IPS-20b (cell line): ENCODE results near the gene IFNA13.
"Not testable (repeated sequence)": the region's sequence is repeated elsewhere in the genome, so short reads cannot be mapped to it uniquely, and the experiment has no call there.

Experiments used
- H3K27ac ChIP-seq: one replicate; pipeline ENCODE4 v1.5.1; 2013; ENCODE audit warnings: low read length
- H3K27me3 ChIP-seq: 2 replicates; pipeline ENCODE4 v1.6.1; 2013; ENCODE audit warnings: mild to moderate bottlenecking, low read length, inconsistent platforms; ENCODE audit not compliant: insufficient read depth
- H3K36me3 ChIP-seq: 2 replicates; pipeline ENCODE4 v1.6.1; 2013; ENCODE audit warnings: low read depth, mild to moderate bottlenecking, inconsistent platforms, low read length, moderate library complexity; ENCODE audit not compliant: insufficient read depth
- H3K4me1 ChIP-seq: 2 replicates; pipeline ENCODE4 v1.6.1; 2013; ENCODE audit warnings: mild to moderate bottlenecking, control low read depth, inconsistent platforms, low read length, moderate library complexity; ENCODE audit not compliant: insufficient read depth
- H3K4me3 ChIP-seq: 2 replicates; pipeline ENCODE4 v1.5.1; 2013; ENCODE audit warnings: mild to moderate bottlenecking, low read length, inconsistent platforms
- H3K9ac ChIP-seq: 2 replicates; pipeline ENCODE4 v1.6.1; 2013; ENCODE audit warnings: low read depth, mild to moderate bottlenecking, inconsistent platforms, low read length, moderate library complexity
- H3K9me3 ChIP-seq: 2 replicates; pipeline ENCODE4 v1.6.1; 2013; ENCODE audit warnings: mild to moderate bottlenecking, low read depth, low read length, inconsistent platforms; ENCODE audit not compliant: insufficient read depth

Gene IFNA13

DNA sequence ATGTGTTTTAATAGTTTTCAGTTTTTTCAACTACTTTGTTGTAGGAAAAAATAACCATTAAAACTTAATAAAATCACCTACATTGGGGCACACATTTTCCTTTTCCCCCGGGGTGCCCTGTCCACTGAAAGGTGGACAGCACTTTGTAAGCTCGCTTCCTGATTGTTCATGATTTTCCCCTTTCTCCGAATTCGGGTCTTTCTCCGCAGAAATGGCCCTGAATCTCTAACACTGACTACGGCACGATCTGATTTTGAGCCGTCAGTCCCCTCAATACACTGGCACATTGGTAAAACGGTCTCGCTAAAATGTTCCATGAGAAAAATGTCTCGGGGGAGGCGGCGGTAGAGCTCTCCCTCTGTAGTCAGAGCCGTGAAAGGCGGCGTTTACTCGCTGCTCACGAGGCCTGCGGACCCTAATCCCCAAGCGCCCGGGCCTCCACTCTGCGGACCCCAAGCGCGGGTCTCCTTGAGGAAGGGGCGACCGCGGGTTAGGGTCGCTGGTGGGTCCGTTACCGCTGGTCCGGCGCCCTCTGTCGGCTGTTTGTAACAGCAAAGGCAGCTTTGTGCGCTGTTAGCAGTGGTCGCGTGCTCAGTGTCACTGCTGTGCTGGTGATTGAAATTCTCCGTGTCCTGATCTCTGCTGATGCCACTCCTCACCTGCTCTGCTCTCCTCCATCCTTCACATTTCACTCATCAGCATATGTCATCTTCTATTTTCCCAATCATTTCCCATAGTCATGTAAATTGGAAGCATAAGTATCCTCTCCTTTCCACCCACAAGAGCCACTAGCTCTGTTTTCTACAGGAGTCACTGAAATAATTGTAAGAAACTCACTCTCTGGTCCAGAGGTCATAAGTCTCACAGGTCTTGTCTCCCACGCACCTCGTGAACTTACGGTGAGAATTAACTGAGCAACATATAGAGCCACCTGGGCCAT is 28.2 kb upstream of the IFNA13 start:
- Histone ChIP-seq H3K9me3 (no peaks in the 10 kb centered on the region), H3K9ac (peak overlapping the region; percentile 34; the same call in 1 of the 2 replicates), H3K4me3 (peak overlapping the region; percentile 63; the same call in 1 of the 2 replicates), H3K36me3 (no peaks in the 10 kb centered on the region), H3K27me3 (peaks cover 40% of the 10 kb centered on the region), H3K4me1 (no peaks in the 10 kb centered on the region), H3K27ac (no peak overlapping the region)

DNA sequence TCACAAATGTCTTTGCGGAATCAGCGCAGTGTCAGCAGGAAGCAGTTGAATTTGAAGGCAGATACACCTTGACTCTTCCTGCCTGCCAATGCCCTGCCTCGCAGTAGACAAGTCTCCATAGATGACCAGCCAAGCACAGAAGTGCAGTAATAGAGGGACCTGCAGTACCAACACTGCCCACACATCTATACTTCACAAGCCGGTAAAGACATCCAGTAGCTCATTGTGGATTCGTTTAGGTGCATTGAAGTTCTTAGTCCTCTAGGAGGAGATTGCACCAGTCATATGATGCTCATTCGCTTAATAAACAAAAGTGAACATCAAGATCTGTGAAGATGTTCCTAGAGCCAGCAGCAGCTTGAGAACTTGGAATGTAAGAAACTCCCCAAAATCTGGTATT is 24.4 kb upstream of the IFNA13 start:
- Histone ChIP-seq H3K27me3 (peaks cover 33% of the 10 kb centered on the region), H3K4me1 (no peaks in the 10 kb centered on the region), H3K9ac (no peak overlapping the region)

DNA sequence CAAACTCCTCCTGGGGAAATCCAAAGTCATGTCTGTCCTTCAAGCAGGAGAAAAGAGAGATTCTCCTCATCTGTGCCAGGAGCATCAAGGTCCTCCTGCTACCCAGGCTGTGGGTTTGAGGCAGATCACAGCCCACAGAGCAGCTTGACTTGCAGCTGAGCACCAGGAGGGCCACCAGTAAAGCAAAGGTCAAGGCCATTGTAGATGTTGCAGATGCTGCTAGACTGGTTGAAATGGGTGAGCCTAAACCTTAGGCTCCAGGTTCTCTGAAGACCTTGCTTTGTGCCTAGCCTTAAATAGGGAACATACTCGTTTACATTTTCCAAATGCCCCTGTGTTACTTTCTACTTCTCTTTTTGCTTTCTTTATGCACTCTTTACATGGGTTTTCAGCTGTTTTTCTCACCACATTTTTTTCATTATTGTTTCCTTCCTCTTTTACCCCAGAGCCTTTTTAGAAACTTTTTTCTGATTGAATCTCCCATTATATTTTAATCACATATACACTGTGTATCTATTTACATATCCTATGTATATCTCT is 17.3 kb upstream of the IFNA13 start, which contains the start of gene IFNA2:
Gene IFNA2, minus strand, starts transcription at position 268 of the 540 bp plus-strand sequence. Its CDS starts 69 bp downstream, at position 199.
- H3K27ac ChIP-seq = no peak within 1 kb of the TSS
- no peaks in the 10 kb centered on the region for H3K36me3 ChIP-seq
- no peak within 1 kb of the TSS for H3K4me3 ChIP-seq
- H3K9me3 ChIP-seq = no peaks in the 10 kb centered on the region
- H3K27me3 ChIP-seq = no peaks in the 10 kb centered on the region
- H3K9ac ChIP-seq = no peak within 1 kb of the TSS
- H3K4me1 ChIP-seq = peaks cover 13% of the 10 kb centered on the region

More for the DNA sequence above, 24.4 kb upstream of the IFNA13 start:
- Histone ChIP-seq H3K4me3 (no peak overlapping the region), H3K9me3 (no peaks in the 10 kb centered on the region), H3K36me3 (no peaks in the 10 kb centered on the region), H3K27ac (no peak overlapping the region)

DNA sequence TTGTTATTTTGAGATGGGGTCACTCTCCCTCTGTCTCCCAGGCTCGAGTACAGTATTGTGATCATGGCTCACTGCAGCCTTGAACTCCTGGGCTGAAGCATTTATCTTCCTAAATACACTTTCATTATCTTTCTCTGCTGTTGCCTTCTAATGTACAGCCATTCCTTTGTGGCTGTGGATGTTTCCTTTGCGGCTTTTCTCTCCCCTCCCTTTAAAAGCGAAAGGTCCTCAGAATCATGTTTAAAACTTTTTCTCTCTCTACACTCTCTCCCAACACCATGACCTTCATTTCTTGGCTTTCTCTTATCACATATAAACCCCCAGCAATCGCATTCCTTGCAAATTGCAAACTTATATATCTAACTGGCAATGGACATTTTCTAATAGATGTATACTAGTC is 15.8 kb upstream of the IFNA13 start:
- Histone ChIP-seq H3K4me1 (peaks cover 13% of the 10 kb centered on the region), H3K27ac (no peak overlapping the region), H3K27me3 (no peaks in the 10 kb centered on the region), H3K4me3 (no peak overlapping the region), H3K9ac (no peak overlapping the region), H3K36me3 (no peaks in the 10 kb centered on the region), H3K9me3 (no peaks in the 10 kb centered on the region)

DNA sequence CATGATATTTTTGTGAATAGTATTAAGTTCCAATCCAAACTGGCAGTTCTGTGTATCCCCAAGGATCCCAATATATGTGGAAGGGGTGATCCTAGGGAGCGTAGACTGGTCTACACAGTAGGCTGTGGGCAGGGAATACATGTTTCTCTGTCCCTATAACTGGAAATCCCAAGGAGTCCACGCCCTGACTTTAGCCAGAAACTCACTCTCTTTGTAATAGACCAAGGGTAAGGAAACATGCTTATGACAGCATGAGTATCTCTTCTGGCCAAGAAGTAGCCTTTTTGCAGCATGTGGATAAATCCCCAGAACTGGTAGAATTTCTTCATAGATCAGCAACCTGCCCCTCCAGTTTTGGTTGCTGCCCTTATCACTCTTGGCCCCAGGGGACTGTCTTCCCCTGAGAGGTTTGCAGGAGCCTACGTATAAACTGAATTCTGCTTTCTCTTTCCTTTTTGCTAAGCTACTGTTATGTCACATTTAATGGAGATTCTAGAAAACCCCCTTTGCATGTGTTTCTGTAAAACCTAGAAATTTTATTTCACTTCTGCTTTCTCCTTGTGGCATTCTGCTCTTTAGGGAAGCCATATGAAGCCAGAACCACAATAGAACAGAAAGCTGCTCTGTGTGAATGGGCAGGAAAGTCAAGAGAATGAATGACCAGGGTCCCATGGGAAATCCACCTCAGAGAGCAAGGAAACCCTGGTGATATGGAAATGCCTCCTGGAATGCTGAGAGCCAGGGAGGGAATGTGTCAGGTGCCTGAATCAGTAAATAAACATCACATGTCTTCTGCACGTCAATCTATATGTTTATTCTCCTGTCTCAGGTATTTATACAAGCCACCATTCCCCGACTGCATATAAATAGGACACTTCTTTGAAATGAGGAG is 13.8 kb upstream of the IFNA13 start:
- no peak overlapping the region for H3K27ac ChIP-seq
- H3K9me3 ChIP-seq = no peaks in the 10 kb centered on the region
- H3K36me3 ChIP-seq = no peaks in the 10 kb centered on the region
- peaks cover 13% of the 10 kb centered on the region for H3K4me1 ChIP-seq
- no peak overlapping the region for H3K9ac ChIP-seq
- H3K27me3 ChIP-seq = no peaks in the 10 kb centered on the region
- no peak overlapping the region for H3K4me3 ChIP-seq

GRCh38 chr9:21371467-21371866 is 3.6 kb upstream of the IFNA13 start:
- H3K27me3 ChIP-seq, H3K36me3 ChIP-seq, H3K9me3 ChIP-seq, H3K4me1 ChIP-seq, H3K27ac ChIP-seq, H3K4me3 ChIP-seq, H3K9ac ChIP-seq: not testable (repeated sequence)

- not testable (repeated sequence) for H3K27me3 ChIP-seq, H3K9ac ChIP-seq, H3K27ac ChIP-seq, H3K4me1 ChIP-seq, H3K9me3 ChIP-seq, H3K36me3 ChIP-seq, H3K4me3 ChIP-seq
These were observed 688 bp downstream of the IFNA13 start for GRCh38 chr9:21367169-21367568.

DNA sequence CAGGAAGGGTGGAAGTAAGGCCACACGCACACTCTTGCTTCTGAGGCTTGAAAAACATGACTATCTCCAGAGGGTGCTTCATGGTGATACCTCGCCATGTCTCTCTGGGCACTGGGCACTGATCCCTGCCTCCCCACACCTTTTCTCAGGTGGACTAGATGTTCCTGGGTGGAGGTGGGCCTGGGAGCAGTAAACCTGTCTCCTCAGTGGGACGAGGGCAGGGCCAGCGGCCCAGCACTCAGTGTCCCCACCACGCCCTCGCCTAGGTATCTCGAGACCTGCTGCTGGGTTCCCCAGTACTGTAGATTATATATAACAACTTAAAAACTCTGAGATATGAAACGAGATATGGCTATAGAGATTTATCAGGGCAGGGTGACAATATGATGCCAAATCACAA is 5.6 kb downstream of the IFNA13 start:
- Histone ChIP-seq H3K27me3 (no peaks in the 10 kb centered on the region), H3K9ac (no peak overlapping the region), H3K36me3 (no peaks in the 10 kb centered on the region), H3K9me3 (no peaks in the 10 kb centered on the region), H3K4me1 (no peaks in the 10 kb centered on the region), H3K27ac (no peak overlapping the region), H3K4me3 (no peak overlapping the region)

DNA sequence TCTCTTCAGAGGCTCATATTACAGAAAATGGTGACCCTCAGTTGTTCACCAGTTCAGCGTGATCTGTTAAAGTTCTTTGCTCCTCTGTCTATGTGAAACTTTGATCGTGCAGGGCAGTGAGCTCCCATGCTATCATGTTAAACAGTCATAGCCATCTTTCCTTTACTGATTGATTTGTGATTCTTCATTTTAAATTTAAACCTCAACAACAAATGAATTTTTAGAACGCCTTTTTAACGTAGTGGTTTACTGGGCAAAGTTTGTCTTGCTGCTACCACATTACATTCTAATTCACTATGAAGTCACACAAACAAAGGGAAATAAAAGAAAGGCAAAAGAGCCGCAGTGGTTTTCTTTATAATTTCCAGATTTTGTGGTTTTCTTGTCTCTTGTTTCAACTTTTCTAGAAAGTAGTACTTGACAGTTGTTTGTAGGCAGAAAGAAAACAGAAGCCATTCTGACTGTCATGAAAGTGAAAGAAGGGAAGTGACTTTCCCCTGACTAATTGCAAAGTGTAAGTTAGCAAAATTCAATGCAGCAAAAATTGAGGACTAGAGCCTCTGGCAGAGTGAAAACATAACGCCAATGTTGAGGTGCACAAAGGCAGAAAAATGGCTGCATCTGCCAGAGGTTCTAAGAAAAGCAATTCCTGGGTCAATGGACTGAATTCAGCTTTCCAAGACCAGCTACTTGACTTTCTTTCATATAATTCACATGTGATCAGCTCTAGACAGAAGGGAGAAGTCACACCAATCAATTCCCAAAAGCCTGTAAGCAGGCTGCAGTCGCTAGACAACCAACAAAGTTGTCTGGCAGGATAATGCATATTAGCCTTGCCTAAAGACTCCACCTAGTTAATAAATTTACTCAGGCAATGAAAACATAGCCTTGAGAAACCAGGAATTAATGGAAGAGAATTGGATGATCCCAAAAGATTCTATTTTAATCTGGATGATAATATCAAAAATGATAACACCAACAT is 10.1 kb downstream of the IFNA13 start:
- H3K27me3 ChIP-seq = no peaks in the 10 kb centered on the region
- H3K36me3 ChIP-seq = no peaks in the 10 kb centered on the region
- no peak overlapping the region for H3K4me3 ChIP-seq
- H3K27ac ChIP-seq = no peak overlapping the region
- no peak overlapping the region for H3K9ac ChIP-seq
- H3K9me3 ChIP-seq = no peaks in the 10 kb centered on the region
- H3K4me1 ChIP-seq = no peaks in the 10 kb centered on the region

DNA sequence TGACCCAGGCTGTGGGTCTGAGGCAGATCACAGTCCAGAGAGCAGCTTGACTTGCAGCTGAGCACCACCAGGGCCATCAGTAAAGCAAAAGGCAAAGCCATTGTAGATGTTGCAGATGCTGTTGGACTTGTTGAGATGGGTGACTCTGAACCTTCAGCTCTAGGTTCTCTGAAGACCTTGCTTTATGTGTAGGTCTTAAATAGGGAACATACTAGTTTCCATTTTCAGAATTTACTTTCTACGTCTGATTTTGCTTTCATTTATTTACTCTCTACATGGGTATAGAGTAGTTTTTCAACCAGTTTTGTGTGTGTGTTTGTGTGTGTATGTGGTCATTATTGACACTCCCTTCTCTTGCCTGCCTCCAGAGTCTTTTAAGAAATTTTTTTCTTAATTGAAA is 17.1 kb downstream of the IFNA13 start, which contains the start of gene IFNA6:
Gene IFNA6, minus strand, starts transcription at position 101 of the 400 bp plus-strand sequence. Its CDS starts 0 bp downstream, at position 101.
- no peak within 1 kb of the TSS for H3K9ac ChIP-seq
- no peaks in the 10 kb centered on the region for H3K9me3 ChIP-seq
- H3K36me3 ChIP-seq = no peaks in the 10 kb centered on the region
- H3K4me1 ChIP-seq = no peaks in the 10 kb centered on the region
- H3K27me3 ChIP-seq = no peaks in the 10 kb centered on the region
- no peak within 1 kb of the TSS for H3K27ac ChIP-seq
- no peak within 1 kb of the TSS for H3K4me3 ChIP-seq
